HEK293 (cell line): Measurements from ENCODE around the gene SLC39A11.

Experiments used
- BCL11A ChIP-seq: fragments of 450-650 bp; formaldehyde crosslinking; IDR thresholded peaks from 2 replicates; pipeline ENCODE4 v1.5.1; 2016; ENCODE audit warnings: low read depth, missing biosample characterization, missing genetic modification characterization
- CTCF ChIP-seq: fragments of 450-650 bp; formaldehyde crosslinking; IDR thresholded peaks from 2 replicates; pipeline ENCODE4 v1.5.1; 2016; ENCODE audit warnings: missing biosample characterization, missing genetic modification characterization
- GLI4 ChIP-seq: fragments of 450-650 bp; formaldehyde crosslinking; IDR thresholded peaks from 2 replicates; pipeline ENCODE4 v1.5.1; 2016; ENCODE audit warnings: missing biosample characterization, missing genetic modification characterization
- PRDM10 ChIP-seq: fragments of 450-650 bp; formaldehyde crosslinking; IDR thresholded peaks from 2 replicates; pipeline ENCODE4 v1.5.1; 2016; ENCODE audit warnings: missing biosample characterization, missing genetic modification characterization
- REST ChIP-seq: fragments of 450-650 bp; formaldehyde crosslinking; IDR thresholded peaks from 2 replicates; pipeline ENCODE4 v1.5.1; 2016; ENCODE audit warnings: missing biosample characterization, missing genetic modification characterization
- YY1 ChIP-seq: fragments of 450-650 bp; formaldehyde crosslinking; IDR thresholded peaks from 2 replicates; pipeline ENCODE4 v1.5.1; 2018; ENCODE audit warnings: missing biosample characterization, missing genetic modification characterization
- ZBTB26 ChIP-seq: fragments of 450-650 bp; formaldehyde crosslinking; optimal IDR thresholded peaks from 2 replicates; pipeline ENCODE3; 2016; ENCODE audit warnings: missing biosample characterization, mild to moderate bottlenecking, missing genetic modification characterization
- ZNF140 ChIP-seq: fragments of 450-650 bp; formaldehyde crosslinking; IDR thresholded peaks from 2 replicates; pipeline ENCODE4 v1.5.1; 2016; ENCODE audit warnings: missing biosample characterization, missing genetic modification characterization
- ZNF37A ChIP-seq: fragments of 450-650 bp; IDR thresholded peaks from 2 replicates; pipeline ENCODE4 v1.5.1; 2018; ENCODE audit warnings: missing biosample characterization, missing genetic modification characterization
- ZNF704 ChIP-seq: fragments of 450-650 bp; formaldehyde crosslinking; IDR thresholded peaks from 2 replicates; pipeline ENCODE4 v1.5.1; 2016; ENCODE audit warnings: missing biosample characterization, missing genetic modification characterization
- ZNF707 ChIP-seq: fragments of 450-650 bp; formaldehyde crosslinking; IDR thresholded peaks from 2 replicates; pipeline ENCODE4 v1.5.1; 2016; ENCODE audit warnings: missing biosample characterization, missing genetic modification characterization
- ZNF837 ChIP-seq: fragments of 450-650 bp; formaldehyde crosslinking; IDR thresholded peaks from 2 replicates; pipeline ENCODE4 v1.5.1; 2016; ENCODE audit warnings: missing biosample characterization, missing genetic modification characterization
- ZSCAN30 ChIP-seq: fragments of 450-650 bp; IDR thresholded peaks from 2 replicates; pipeline ENCODE4 v1.5.1; 2018; ENCODE audit warnings: missing biosample characterization, mild to moderate bottlenecking, missing genetic modification characterization, moderate library complexity
- ZSCAN4 ChIP-seq: fragments of 450-650 bp; formaldehyde crosslinking; IDR thresholded peaks from 2 replicates; pipeline ENCODE4 v1.5.1; 2017; ENCODE audit warnings: missing biosample characterization, missing genetic modification characterization

GRCh38 chr17:72764632-72765041, 327.9 kb downstream of the SLC39A11 start:
- TF ChIP-seq CTCF (no peak), ZNF704 (tag by site-specific recombination) (no peak), ZNF37A (no peak), PRDM10 (no peak), ZNF837 (no peak), ZNF707 (no peak), BCL11A (no peak), ZNF140 (tag by site-specific recombination) (no peak), YY1 (tag by site-specific recombination) (no peak), ZBTB26 (tag by site-specific recombination) (no peak), ZSCAN30 (tag by site-specific recombination) (no peak), GLI4 (no peak), REST (tag by site-specific recombination) (no peak), ZSCAN4 (tag by site-specific recombination) (no peak)
